K562 (cell line): Measurements from ENCODE around the gene CLEC2D. TPM values are rescaled to one million over a fixed set of nuclear protein-coding genes. Genes with fewer than 3 reads are reported as not detected.

ENCODE experiments used
- ATAC-seq: fragments of 200-7000 bp; cut with Tn5 transposase; 3 replicates; pipeline ENCODE4 v1.9.1; 2020; ENCODE audit warnings: moderate library complexity
- BruUV-seq: library from RNA; stranded (reverse); fragments of 400-500 nt; replicated peaks from 2 replicates; lab custom pipeline; 2021; lab: Mats Ljungman, UMichigan
- CTCF ChIA-PET: fragments of 300-600 bp; formaldehyde crosslinking; extraction: SDS; loops from one replicate; lab custom pipeline; 2021; ENCODE audit warnings: low intra/inter-chr PET ratio; lab: Yijun Ruan, JAX
- POLR2A ChIA-PET: fragments of 300-600, 350-650 bp; sonication (Branson Sonifier 250); formaldehyde crosslinking; extraction: SDS; loops from one replicate; lab custom pipeline; 2021; ENCODE audit warnings: antibody characterized with exemption, inconsistent platforms; lab: Yijun Ruan, JAX
- DNase-seq, 4 experiments: peaks; one replicate each; pipeline versions ENCODE4 v3.0.0 to v3.0.0-alpha.2; 2011 to 2018; ENCODE audit warnings: low spot score in 3 of 4, mixed read lengths in 3 of 4; ENCODE audit errors: extremely low read depth in 1 of 4
- FAIRE-seq: peaks from 2 replicates; lab custom pipeline; 2011; peaks lifted over from hg19 to GRCh38; lab: Jason Lieb, UNC
- H2AFZ ChIP-seq: 2 replicates; pipeline ENCODE4 v1.6.0; 2011; ENCODE audit warnings: low read depth, low read length, control low read depth, inconsistent platforms
- H3K27ac ChIP-seq: fragments of 200-600 bp; 3 replicates; pipeline ENCODE4 v1.8.0; 2011; ENCODE audit warnings: low read depth, mild to moderate bottlenecking, control low read depth, inconsistent platforms, low read length, moderate library complexity, mixed read lengths; ENCODE audit errors: extremely low read depth
- H3K27me3 ChIP-seq, 2 experiments: fragments of 300-600 bp in 1 of 2; 2 replicates in 1 of 2; 3 replicates in 1 of 2; pipeline versions ENCODE4 v1.6.0 to v1.8.0; 2011; ENCODE audit warnings: inconsistent platforms in 2 of 2, low read length in 2 of 2, mild to moderate bottlenecking in 1 of 2, mixed read lengths in 1 of 2, moderate library complexity in 1 of 2; ENCODE audit not compliant: control insufficient read depth in 2 of 2, insufficient read depth in 2 of 2
- H3K36me3 ChIP-seq: fragments of 300-600 bp; 3 replicates; pipeline ENCODE4 v1.8.0; 2011; ENCODE audit warnings: mild to moderate bottlenecking, low read length, inconsistent platforms; ENCODE audit not compliant: control insufficient read depth, insufficient read depth
- H3K4me1 ChIP-seq, 2 experiments: fragments of 200-600 bp in 1 of 2; replicated peaks in 1 of 2; 2 replicates in 1 of 2; 3 replicates in 1 of 2; pipeline versions ENCODE4 v1.5.1 to v1.8.0; 2011; ENCODE audit warnings: inconsistent platforms in 2 of 2, low read length in 2 of 2, mild to moderate bottlenecking in 1 of 2, mixed read lengths in 1 of 2, moderate library complexity in 1 of 2; ENCODE audit not compliant: control insufficient read depth in 2 of 2, insufficient read depth in 2 of 2
- H3K4me2 ChIP-seq: 2 replicates; pipeline ENCODE4 v1.6.1; 2011; ENCODE audit warnings: low read length, control low read depth, inconsistent platforms, mixed read lengths; ENCODE audit not compliant: insufficient read depth
- H3K4me3 ChIP-seq: fragments of 200-600 bp; sonication (generic), shearing (Covaris generic); 2 replicates; pipeline ENCODE4 v1.5.1; 2016; ENCODE audit warnings: control low read depth, inconsistent platforms
- H3K79me2 ChIP-seq: fragments of 200-600 bp; 3 replicates; pipeline ENCODE4 v1.8.0; 2011; ENCODE audit warnings: low read length, inconsistent platforms; ENCODE audit not compliant: control insufficient read depth, insufficient read depth
- H3K9ac ChIP-seq, 2 experiments: 2 replicates each; pipeline versions ENCODE4 v1.6.0 to v1.6.1; 2011; ENCODE audit warnings: low read depth in 2 of 2, low read length in 2 of 2, control low read depth in 1 of 2, inconsistent platforms in 1 of 2, mild to moderate bottlenecking in 1 of 2, mixed read lengths in 1 of 2; ENCODE audit not compliant: insufficient read depth in 1 of 2
- H3K9me1 ChIP-seq: one replicate; pipeline ENCODE4 v1.6.0; 2011; ENCODE audit warnings: inconsistent platforms, mild to moderate bottlenecking, low read length, moderate library complexity; ENCODE audit not compliant: control insufficient read depth, insufficient read depth
- H3K9me3 ChIP-seq: replicated peaks from 2 replicates; pipeline ENCODE4 v1.5.1; 2011; ENCODE audit warnings: low read depth, low read length, inconsistent platforms; ENCODE audit not compliant: control insufficient read depth, insufficient read depth
- H4K20me1 ChIP-seq: replicated peaks from 2 replicates; pipeline ENCODE4 v1.6.1; 2011; ENCODE audit warnings: low read length, inconsistent platforms, mixed read lengths; ENCODE audit not compliant: control insufficient read depth, insufficient read depth
- ARID2 ChIP-seq: fragments of 450-650 bp; IDR thresholded peaks from 2 replicates; pipeline ENCODE4 v1.6.1; 2017; ENCODE audit warnings: antibody characterized with exemption, mild to moderate bottlenecking
- FOXK2 ChIP-seq, 2 experiments: fragments of 450-650 bp; IDR thresholded peaks in 1 of 2; conservative IDR thresholded peaks in 1 of 2; 2 replicates each; pipeline ENCODE4 v1.6.1; 2016; ENCODE audit warnings: low read depth in 2 of 2, mild to moderate bottlenecking in 1 of 2
- HDAC6 ChIP-seq: IDR thresholded peaks from 2 replicates; pipeline ENCODE4 v1.6.1; 2012; ENCODE audit warnings: low read depth, mild to moderate bottlenecking, control low read depth, inconsistent platforms, low read length, moderate library complexity
- KAT7 ChIP-seq: sonication (generic); formaldehyde crosslinking; IDR thresholded peaks from 2 replicates; pipeline ENCODE4 v1.8.0; 2022; ENCODE audit warnings: missing genetic modification reagents, mild to moderate bottlenecking, borderline replicate concordance
- L3MBTL2 ChIP-seq: fragments of 450-650 bp; IDR thresholded peaks from 2 replicates; pipeline ENCODE4 v1.6.1; 2016; ENCODE audit warnings: mild to moderate bottlenecking, moderate library complexity
- MEIS2 ChIP-seq: fragments of 450-650 bp; IDR thresholded peaks from 2 replicates; pipeline ENCODE4 v1.6.1; 2014; ENCODE audit warnings: mild to moderate bottlenecking; ENCODE audit not compliant: partially characterized antibody
- MTA1 ChIP-seq: fragments of 450-650 bp; IDR thresholded peaks from 2 replicates; pipeline ENCODE4 v1.6.1; 2017; ENCODE audit warnings: borderline replicate concordance
- PHB2 ChIP-seq: fragments of 450-650 bp; IDR thresholded peaks from 2 replicates; pipeline ENCODE4 v1.6.1; 2017; ENCODE audit warnings: low read depth
- PHTF2 ChIP-seq: fragments of 250-450 bp; sonication (Bioruptor Pico); IDR thresholded peaks from 2 replicates; pipeline ENCODE4 v1.5.0; 2021; ENCODE audit warnings: mild to moderate bottlenecking
- TCF7 ChIP-seq: sonication (generic); IDR thresholded peaks from 2 replicates; pipeline ENCODE4 v1.6.1; 2016; ENCODE audit warnings: antibody characterized with exemption, borderline replicate concordance
- ZBTB8A ChIP-seq: fragments of 450-650 bp; IDR thresholded peaks from 2 replicates; pipeline ENCODE4 v1.6.1; 2018; ENCODE audit warnings: mild to moderate bottlenecking, moderate library complexity; ENCODE audit not compliant: partially characterized antibody
- WGBS: fragments of 100-300 bp; shearing (Covaris generic); methylation state at CpG from one replicate; pipeline ENCODE4 v1.1.6; 2016; ENCODE audit warnings: low coverage, mixed read lengths; ENCODE audit not compliant: insufficient coverage; ENCODE audit errors: missing lambda C conversion rate; 5-methylcytosine and 5-hydroxymethylcytosine counted together
- in situ Hi-C: fragments of 300-500 bp; cut with MboI; formaldehyde crosslinking; loops from 4 replicates; pipeline ENCODE4 v1.15.0; 2018; ENCODE audit warnings: inconsistent platforms, mixed read lengths
- intact Hi-C: fragments of 100-400 bp; cut with micrococcal nuclease; formaldehyde crosslinking; loops from 2 replicates; pipeline ENCODE4 v1.14.2; 2022
- polyA plus RNA-seq, 8 experiments: library from polyadenylated mRNA; depleted of rRNA in 4 of 8; stranded (reverse) in 5 of 8; unstranded in 3 of 8; fragments of >200 nt; fragmentation: Nextera tagmentation in 2 of 8; fragmentation: Illumina TruSeq in 1 of 8; extraction: Ambion mirVana in 2 of 8; extraction: Trizol in 1 of 8; gene quantifications; 2 replicates each; pipeline versions ENCODE4 v1.2.1 to v1.2.3, GENCODE V29; 2011 to 2014; ENCODE audit warnings: inconsistent platforms in 1 of 8, missing spikeins in 1 of 8
- total RNA-seq, 7 experiments: library from RNA; depleted of rRNA in 6 of 7; stranded (reverse); fragments of >200 nt in 6 of 7; fragmentation: Illumina TruSeq in 2 of 7; extraction: Trizol in 2 of 7; gene quantifications; 2 replicates each; pipeline versions ENCODE4 v1.2.1 to v1.2.3, GENCODE V29; 2011 to 2021; ENCODE audit warnings: low replicate concordance in 1 of 7
- TF ChIP-seq, protein P1 (sequence below): fragments of 450-650 bp; IDR thresholded peaks from 2 replicates; pipeline ENCODE4 v1.7.1; 2018; ENCODE audit warnings: mild to moderate bottlenecking, low read depth; ENCODE audit not compliant: partially characterized antibody

The CLEC2D gene
- total and polyA plus RNA-seq, 9 of the 15 experiments (the other 6 are each of a cell fraction or from before 2014, with no cell fraction given), result 1.4 to 5.0 (median 2.2) TPM

DNA sequence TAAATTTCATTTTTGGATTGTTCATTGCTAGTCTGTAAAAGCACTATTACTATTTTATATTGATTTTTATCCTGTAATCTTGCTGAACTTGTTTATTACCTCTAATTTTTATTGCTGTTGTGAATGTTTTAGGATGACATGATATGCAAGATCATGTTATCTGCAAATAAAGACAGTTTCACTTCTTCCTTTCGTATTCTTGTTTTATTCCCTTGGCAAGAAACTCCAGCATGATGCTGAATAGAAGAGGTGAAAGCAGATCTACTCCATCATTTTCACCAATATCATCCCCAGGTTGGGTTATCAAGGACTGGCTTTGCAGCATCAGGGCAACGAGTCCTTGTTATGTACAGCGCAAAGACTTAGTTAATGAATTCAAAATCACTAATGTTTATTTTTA lies 66.1 kb downstream of the CLEC2D start:
- in situ Hi-C loops (no loop called here), intact Hi-C loops (no loop called here)
- peaks cover 3 to 8% of the 10 kb centered on the region in 2 experiments; a peak in 4 of 5 replicates for H3K4me1 ChIP-seq
- no peak overlapping the region for H3K4me2 ChIP-seq
- no peak overlapping the region for H3K27ac ChIP-seq
- no peaks in the 10 kb centered on the region for H4K20me1 ChIP-seq
- DNase-seq (no peak), FAIRE-seq (no peak), ATAC-seq (no peak)
- no peak overlapping the region for H3K9ac ChIP-seq
- WGBS, result 83% methylated on average over 2 of the region's 3 CpGs
- H3K9me1 ChIP-seq, result no peaks in the 10 kb centered on the region
- H3K79me2 ChIP-seq, result no peaks in the 10 kb centered on the region
- H2AFZ ChIP-seq, result no peak overlapping the region
- no peaks in the 10 kb centered on the region; the same call in 1 of the 2 replicates for H3K9me3 ChIP-seq
- TF ChIP-seq HDAC6 (no peak), ARID2 (no peak), KAT7 (CRISPR knock-in tag) (no peak), FOXK2 (conservative IDR thresholded peaks at IDR 0.05 in 1 of 2, IDR thresholded peaks at IDR 0.05 in 1 of 2; ENCODE audit: low read depth in 2 of 2) (no peak), PHB2 (no peak), ZBTB8A (no peak), MTA1 (no peak), PHTF2 (CRISPR knock-in tag) (no peak), TCF7 (no peak), MEIS2 (no peak), L3MBTL2 (no peak)
- TF ChIP-seq, protein P1, sequence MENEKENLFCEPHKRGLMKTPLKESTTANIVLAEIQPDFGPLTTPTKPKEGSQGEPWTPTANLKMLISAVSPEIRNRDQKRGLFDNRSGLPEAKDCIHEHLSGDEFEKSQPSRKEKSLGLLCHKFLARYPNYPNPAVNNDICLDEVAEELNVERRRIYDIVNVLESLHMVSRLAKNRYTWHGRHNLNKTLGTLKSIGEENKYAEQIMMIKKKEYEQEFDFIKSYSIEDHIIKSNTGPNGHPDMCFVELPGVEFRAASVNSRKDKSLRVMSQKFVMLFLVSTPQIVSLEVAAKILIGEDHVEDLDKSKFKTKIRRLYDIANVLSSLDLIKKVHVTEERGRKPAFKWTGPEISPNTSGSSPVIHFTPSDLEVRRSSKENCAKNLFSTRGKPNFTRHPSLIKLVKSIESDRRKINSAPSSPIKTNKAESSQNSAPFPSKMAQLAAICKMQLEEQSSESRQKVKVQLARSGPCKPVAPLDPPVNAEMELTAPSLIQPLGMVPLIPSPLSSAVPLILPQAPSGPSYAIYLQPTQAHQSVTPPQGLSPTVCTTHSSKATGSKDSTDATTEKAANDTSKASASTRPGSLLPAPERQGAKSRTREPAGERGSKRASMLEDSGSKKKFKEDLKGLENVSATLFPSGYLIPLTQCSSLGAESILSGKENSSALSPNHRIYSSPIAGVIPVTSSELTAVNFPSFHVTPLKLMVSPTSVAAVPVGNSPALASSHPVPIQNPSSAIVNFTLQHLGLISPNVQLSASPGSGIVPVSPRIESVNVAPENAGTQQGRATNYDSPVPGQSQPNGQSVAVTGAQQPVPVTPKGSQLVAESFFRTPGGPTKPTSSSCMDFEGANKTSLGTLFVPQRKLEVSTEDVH, result no peak
- H3K4me3 ChIP-seq, result no peak overlapping the region
- ChIA-PET CTCF (no interaction called here), POLR2A (no interaction called here)
- no peaks in the 10 kb centered on the region for H3K27me3 ChIP-seq
- BruUV-seq, result no TSS peak
- H3K36me3 ChIP-seq, result no peaks in the 10 kb centered on the region
